ENCODE results near the gene NHSL1. TPM values are rescaled to one million over a fixed set of nuclear protein-coding genes. Genes with fewer than 3 reads are reported as not detected.

The NHSL1 gene
- total RNA-seq, 2 experiments from 2014 or later = 2.7 to 10.6 TPM

GRCh38 chr6:138422861-138423260, 76.4 kb downstream of the NHSL1 start:
- Histone ChIP-seq H3K27ac (ENCODE audit: low read depth, low read length, poor library complexity, severe bottlenecking) (no peak overlapping the region), H4K20me1 (ENCODE audit: insufficient read depth, low read length) (no peaks in the 10 kb centered on the region), H2AFZ (ENCODE audit: low read length) (no peak overlapping the region), H3K79me2 (ENCODE audit: insufficient read depth, low read depth, low read length) (no peaks in the 10 kb centered on the region), H3K4me1 (ENCODE audit: insufficient read depth, low read length, poor library complexity, severe bottlenecking) (no peaks in the 10 kb centered on the region), H3K4me3 (ENCODE audit: low read depth, low read length, poor library complexity, severe bottlenecking) (no peak overlapping the region), H3K36me3 (ENCODE audit: insufficient read depth, low read length) (no peaks in the 10 kb centered on the region), H3K9me3 (ENCODE audit: low read length) (no peaks in the 10 kb centered on the region), H3K4me2 (ENCODE audit: low read length) (no peak overlapping the region), H3K9me2 (ENCODE audit: insufficient read depth, low read length) (no peaks in the 10 kb centered on the region)
- ChIA-PET POLR2A (interaction anchor here (0.6 to 1.0 kb wide), 3 partner anchors 83 to 442 kb away, joined by 3 to 4 read pairs (median 3); no protein-coding TSS in a partner anchor), CTCF (ENCODE audit: unreplicated experiment) (no interaction called here)
- TF ChIP-seq CTCF (conservative IDR thresholded peaks at IDR 0.05; ENCODE audit: low read length) (no peak), EZH2phosphoT487 (IDR thresholded peaks at IDR 0.05; ENCODE audit: borderline replicate concordance, low read depth, low read length) (no peak)
- BruUV-seq (replicated peaks) = no TSS peak
- no peak for DNase-seq (ENCODE audit: low spot score)
- intact Hi-C loops (cut with micrococcal nuclease; ENCODE audit: unreplicated experiment) = no loop called here

DNA sequence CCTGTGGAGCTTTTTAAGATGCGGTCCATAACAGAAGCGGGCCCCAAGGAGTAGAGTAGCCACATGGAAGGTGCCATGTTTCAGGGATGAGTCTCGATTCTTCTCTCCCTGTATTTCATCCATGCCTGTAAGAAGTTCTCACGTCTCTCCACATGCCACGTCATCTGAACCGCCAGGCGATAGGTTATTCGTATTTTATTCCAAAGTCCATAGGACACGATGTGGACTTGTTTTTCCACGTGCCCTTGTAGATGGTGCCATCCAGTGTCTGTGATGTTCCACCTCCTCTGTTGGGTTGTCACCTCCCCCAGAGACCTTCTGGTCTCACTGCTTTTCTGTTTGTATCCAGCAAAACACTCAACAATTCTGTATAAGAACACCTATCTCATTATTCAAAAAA, 77.7 kb downstream of the NHSL1 start:
- TF ChIP-seq EZH2phosphoT487 (IDR thresholded peaks at IDR 0.05; ENCODE audit: borderline replicate concordance, low read depth, low read length) (no peak), CTCF (conservative IDR thresholded peaks at IDR 0.05; ENCODE audit: low read length) (no peak)
- Histone ChIP-seq H3K9me3 (ENCODE audit: low read length) (no peaks in the 10 kb centered on the region), H3K4me1 (ENCODE audit: insufficient read depth, low read length, poor library complexity, severe bottlenecking) (no peaks in the 10 kb centered on the region), H3K36me3 (ENCODE audit: insufficient read depth, low read length) (no peaks in the 10 kb centered on the region), H3K27ac (ENCODE audit: low read depth, low read length, poor library complexity, severe bottlenecking) (no peak overlapping the region), H3K79me2 (ENCODE audit: insufficient read depth, low read depth, low read length) (no peaks in the 10 kb centered on the region), H2AFZ (ENCODE audit: low read length) (no peak overlapping the region), H3K4me3 (ENCODE audit: low read depth, low read length, poor library complexity, severe bottlenecking) (no peak overlapping the region), H3K9me2 (ENCODE audit: insufficient read depth, low read length) (no peaks in the 10 kb centered on the region), H3K4me2 (ENCODE audit: low read length) (no peak overlapping the region), H4K20me1 (ENCODE audit: insufficient read depth, low read length) (no peaks in the 10 kb centered on the region)
- intact Hi-C loops (cut with micrococcal nuclease; ENCODE audit: unreplicated experiment) = no loop called here
- CTCF ChIA-PET (ENCODE audit: unreplicated experiment) = no interaction called here
- POLR2A ChIA-PET = no interaction called here
- DNase-seq (ENCODE audit: low spot score) = no peak
- no TSS peak for BruUV-seq (replicated peaks)

DNA sequence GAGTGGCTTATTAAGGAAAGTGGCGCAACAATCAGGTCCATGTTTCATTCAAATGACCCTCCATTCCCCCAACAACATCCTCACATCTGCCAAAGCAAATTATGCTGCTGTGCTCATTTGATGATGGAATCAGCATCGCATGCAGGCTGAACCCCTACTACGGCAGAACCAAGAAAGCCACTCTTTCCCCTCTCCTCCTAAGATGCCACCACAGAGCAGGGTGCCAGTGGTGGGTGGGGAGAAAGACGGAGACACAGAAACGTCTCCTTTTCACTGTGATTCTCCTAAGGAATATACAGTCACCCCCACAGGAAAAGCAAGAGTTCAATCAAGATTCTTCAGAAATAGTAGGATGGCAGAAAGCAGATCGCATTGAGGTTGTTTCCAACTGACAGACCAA, 78.2 kb downstream of the NHSL1 start:
- POLR2A ChIA-PET = no interaction called here
- Histone ChIP-seq H3K36me3 (ENCODE audit: insufficient read depth, low read length) (no peaks in the 10 kb centered on the region), H3K4me3 (ENCODE audit: low read depth, low read length, poor library complexity, severe bottlenecking) (no peak overlapping the region), H3K9me2 (ENCODE audit: insufficient read depth, low read length) (no peaks in the 10 kb centered on the region), H3K79me2 (ENCODE audit: insufficient read depth, low read depth, low read length) (no peaks in the 10 kb centered on the region), H3K4me2 (ENCODE audit: low read length) (no peak overlapping the region), H3K9me3 (ENCODE audit: low read length) (no peaks in the 10 kb centered on the region), H3K4me1 (ENCODE audit: insufficient read depth, low read length, poor library complexity, severe bottlenecking) (no peaks in the 10 kb centered on the region), H3K27ac (ENCODE audit: low read depth, low read length, poor library complexity, severe bottlenecking) (no peak overlapping the region), H4K20me1 (ENCODE audit: insufficient read depth, low read length) (no peaks in the 10 kb centered on the region), H2AFZ (ENCODE audit: low read length) (no peak overlapping the region)
- no TSS peak for BruUV-seq (replicated peaks)
- TF ChIP-seq CTCF (conservative IDR thresholded peaks at IDR 0.05; ENCODE audit: low read length) = no peak
- no peak for TF ChIP-seq EZH2phosphoT487 (IDR thresholded peaks at IDR 0.05; ENCODE audit: borderline replicate concordance, low read depth, low read length)
- intact Hi-C loops (cut with micrococcal nuclease; ENCODE audit: unreplicated experiment) = no loop called here
- DNase-seq (ENCODE audit: low spot score) = no peak
- CTCF ChIA-PET (ENCODE audit: unreplicated experiment) = no interaction called here
